Thyroid gland (tissue), 4 donors: ENCODE measurements around the gene FAR1. TPM values are rescaled to one million over a fixed set of nuclear protein-coding genes. Genes with fewer than 3 reads are reported as not detected.
A peak's percentile ranks its signal among the peaks of the same experiment; 100 is the strongest.

Experiments
- DNase-seq, 2 donors: peaks; one replicate each; pipeline ENCODE4 v3.0.0-alpha.2; 2019
- H3K27ac ChIP-seq, 3 donors: fragments of 200-600 bp; sonication (generic); 1 replicate in 2 of 3; 2 replicates in 1 of 3; pipeline ENCODE4 v1.5.1; 2016 to 2019; ENCODE audit warnings: mild to moderate bottlenecking in 1 of 3, moderate library complexity in 1 of 3
- H3K27me3 ChIP-seq: fragments of 200-600 bp; sonication (generic); one replicate; pipeline ENCODE4 v1.5.1; 2019
- H3K36me3 ChIP-seq, 2 donors: fragments of 200-600 bp; sonication (generic); one replicate each; pipeline ENCODE4 v1.5.1; 2016 to 2019
- H3K4me1 ChIP-seq, 2 donors: fragments of 200-600 bp; sonication (generic); one replicate each; pipeline ENCODE4 v1.5.1; 2017 to 2019
- H3K4me3 ChIP-seq, 3 donors: fragments of 200-600 bp; sonication (generic); replicated peaks in 1 of 3; 1 replicate in 2 of 3; 2 replicates in 1 of 3; pipeline ENCODE4 v1.5.1; 2016; ENCODE audit warnings: mild to moderate bottlenecking in 1 of 3
- H3K9me3 ChIP-seq: fragments of 200-600 bp; sonication (generic); one replicate; pipeline ENCODE4 v1.5.1; 2017
- POLR2A ChIP-seq, 2 donors: fragments of 450-650 bp; IDR thresholded peaks; one replicate each; pipeline ENCODE4 v1.6.1; 2017; ENCODE audit warnings: antibody characterized with exemption in 2 of 2, mild to moderate bottlenecking in 2 of 2, moderate library complexity in 1 of 2
- WGBS, 2 donors: methylation state at CpG; one replicate each; pipeline ENCODE4 v1.1.5; 2017; 5-methylcytosine and 5-hydroxymethylcytosine counted together
- intact Hi-C: fragments of 100-400 bp; cut with DNase I; formaldehyde crosslinking; loops from one replicate; pipeline ENCODE4 v1.15.1; 2023
- total RNA-seq, 4 donors: library from RNA; depleted of rRNA; stranded (reverse); fragments of >200 nt; gene quantifications; one replicate each; pipeline ENCODE4 v1.2.3, GENCODE V29; 2016
- TF ChIP-seq, protein P1 (sequence below), 6 experiments: fragments of 200-600 bp in 3 of 6; fragments of 450-650 bp in 3 of 6; sonication (generic) in 3 of 6; IDR thresholded peaks; one replicate each; pipeline ENCODE4 v1.5.1; 2016 to 2019; ENCODE audit warnings: antibody characterized with exemption in 6 of 6, mild to moderate bottlenecking in 2 of 6, inconsistent platforms in 1 of 6, moderate library complexity in 1 of 6

The FAR1 gene
- total RNA-seq, 4 donors from 2014 or later: 43.8 to 76.0 (median 48.9) TPM

DNA sequence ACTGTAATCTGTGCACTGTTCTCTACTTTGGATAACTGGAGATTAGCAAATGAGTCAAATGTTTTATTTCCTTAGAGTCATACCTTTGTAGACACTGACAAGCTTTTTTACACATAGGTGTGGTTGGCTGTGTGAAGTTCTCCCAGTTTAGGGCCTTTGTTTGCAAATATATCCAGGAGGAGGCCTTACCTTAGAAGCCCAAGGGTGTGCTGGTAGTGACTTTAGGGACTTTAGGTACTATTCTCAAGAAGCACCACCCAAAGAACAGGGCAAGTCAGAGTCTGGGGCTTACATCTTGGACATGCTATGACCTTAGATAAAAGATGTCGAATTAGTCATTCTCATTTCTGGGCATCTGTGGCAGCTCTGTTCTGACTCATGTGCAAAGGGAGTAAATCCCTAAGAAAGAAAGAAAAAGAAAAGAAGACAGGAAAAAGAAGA is 4.8 kb upstream of the FAR1 start:
- H3K4me3 ChIP-seq: no peak overlapping the region
- H3K27me3 ChIP-seq: no peaks in the 10 kb centered on the region
- H3K4me1 ChIP-seq: peaks cover 0 to 6% of the 10 kb centered on the region in 2 donors
- H3K27ac ChIP-seq: no peak overlapping the region
- 83 to 89% methylated on average over 1 of the region's 1 CpG for WGBS, 2 donors
- intact Hi-C loops: no loop called here
- no peak for DNase-seq
- no peaks in the 10 kb centered on the region for H3K9me3 ChIP-seq
- TF ChIP-seq POLR2A (IDR thresholded peaks at IDR 0.05): no peak
- TF ChIP-seq, protein P1, sequence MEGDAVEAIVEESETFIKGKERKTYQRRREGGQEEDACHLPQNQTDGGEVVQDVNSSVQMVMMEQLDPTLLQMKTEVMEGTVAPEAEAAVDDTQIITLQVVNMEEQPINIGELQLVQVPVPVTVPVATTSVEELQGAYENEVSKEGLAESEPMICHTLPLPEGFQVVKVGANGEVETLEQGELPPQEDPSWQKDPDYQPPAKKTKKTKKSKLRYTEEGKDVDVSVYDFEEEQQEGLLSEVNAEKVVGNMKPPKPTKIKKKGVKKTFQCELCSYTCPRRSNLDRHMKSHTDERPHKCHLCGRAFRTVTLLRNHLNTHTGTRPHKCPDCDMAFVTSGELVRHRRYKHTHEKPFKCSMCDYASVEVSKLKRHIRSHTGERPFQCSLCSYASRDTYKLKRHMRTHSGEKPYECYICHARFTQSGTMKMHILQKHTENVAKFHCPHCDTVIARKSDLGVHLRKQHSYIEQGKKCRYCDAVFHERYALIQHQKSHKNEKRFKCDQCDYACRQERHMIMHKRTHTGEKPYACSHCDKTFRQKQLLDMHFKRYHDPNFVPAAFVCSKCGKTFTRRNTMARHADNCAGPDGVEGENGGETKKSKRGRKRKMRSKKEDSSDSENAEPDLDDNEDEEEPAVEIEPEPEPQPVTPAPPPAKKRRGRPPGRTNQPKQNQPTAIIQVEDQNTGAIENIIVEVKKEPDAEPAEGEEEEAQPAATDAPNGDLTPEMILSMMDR (IDR thresholded peaks at IDR 0.05): no peak
- H3K36me3 ChIP-seq: no peaks in the 10 kb centered on the region

DNA sequence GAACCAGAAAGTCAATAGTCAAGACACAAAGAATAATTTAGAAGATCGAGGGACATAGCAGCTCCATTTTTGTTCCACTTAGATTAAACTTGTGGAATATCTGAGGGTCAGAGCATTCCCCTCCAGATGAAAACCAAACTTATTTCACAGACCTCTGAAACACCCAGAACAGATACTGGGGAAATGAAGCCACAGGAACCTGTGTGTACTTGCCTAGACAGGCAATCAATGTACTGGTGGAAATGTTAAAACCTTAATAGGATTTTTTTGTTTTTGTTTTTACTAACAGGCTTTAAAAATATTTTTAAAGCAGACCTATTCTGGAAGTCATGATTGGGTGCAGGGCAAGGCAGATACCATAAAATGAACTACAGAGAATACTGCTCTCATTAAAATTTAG is 4.1 kb upstream of the FAR1 start:
- WGBS, 2 donors: 81 to 88% methylated on average over 1 of the region's 1 CpG
- Histone ChIP-seq H3K4me1 (peaks cover 0 to 6% of the 10 kb centered on the region in 2 donors), H3K27ac (no peak overlapping the region), H3K27me3 (no peaks in the 10 kb centered on the region), H3K36me3 (no peaks in the 10 kb centered on the region), H3K9me3 (no peaks in the 10 kb centered on the region), H3K4me3 (no peak overlapping the region)
- intact Hi-C loops: no loop called here
- no peak for DNase-seq
- TF ChIP-seq, protein P1 (IDR thresholded peaks at IDR 0.05): no peak
- no peak for TF ChIP-seq POLR2A (IDR thresholded peaks at IDR 0.05)

DNA sequence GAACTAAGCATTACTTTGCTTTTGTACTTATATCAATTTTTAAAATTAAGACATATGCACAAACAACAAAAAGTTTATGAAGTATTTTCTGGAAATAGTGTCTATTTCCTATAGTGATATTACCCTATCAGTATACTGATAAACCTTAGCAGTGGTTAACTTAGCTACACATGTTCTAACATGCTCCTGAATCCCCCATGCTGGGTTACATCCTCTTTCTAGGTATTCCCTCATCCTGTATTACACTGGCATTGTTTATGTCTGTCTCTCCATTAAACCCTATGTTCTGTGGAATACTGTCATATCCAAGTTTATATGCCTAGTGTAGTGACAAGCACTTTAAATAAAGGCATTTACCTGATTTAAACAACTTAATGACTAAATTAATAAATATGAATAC is 1.8 kb upstream of the FAR1 start:
- Histone ChIP-seq H3K27me3 (no peaks in the 10 kb centered on the region), H3K27ac (no peak overlapping the region), H3K4me1 (peaks cover 0 to 6% of the 10 kb centered on the region in 2 donors), H3K36me3 (no peaks in the 10 kb centered on the region), H3K4me3 (no peak overlapping the region), H3K9me3 (no peaks in the 10 kb centered on the region)
- no peak for TF ChIP-seq POLR2A (IDR thresholded peaks at IDR 0.05)
- TF ChIP-seq, protein P1 (IDR thresholded peaks at IDR 0.05): no peak
- DNase-seq: no peak
- intact Hi-C loops: no loop called here

DNA sequence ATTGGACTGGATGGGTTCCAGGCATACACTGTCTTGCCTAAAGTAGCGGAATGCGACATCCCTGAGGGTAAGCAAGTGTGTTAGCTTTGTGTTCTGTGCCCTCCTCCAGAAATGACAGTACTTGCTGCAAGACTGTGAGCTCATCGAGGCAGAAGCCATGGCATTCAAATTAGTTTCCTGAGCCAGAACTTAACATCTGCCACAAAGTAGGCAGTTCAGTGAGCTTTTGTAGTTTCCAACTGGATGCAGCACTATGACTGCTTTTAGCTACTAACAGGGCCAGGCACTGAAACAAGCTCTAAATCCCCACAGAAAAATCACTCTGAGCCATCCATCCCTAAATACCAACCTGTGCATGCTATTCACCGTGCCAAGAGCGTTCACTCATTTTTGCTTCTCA is 1.2 kb upstream of the FAR1 start:
- Histone ChIP-seq H3K27me3 (no peaks in the 10 kb centered on the region), H3K27ac (no peak overlapping the region), H3K36me3 (no peaks in the 10 kb centered on the region), H3K4me1 (peaks cover 0 to 6% of the 10 kb centered on the region in 2 donors), H3K9me3 (no peaks in the 10 kb centered on the region), H3K4me3 (peak overlapping the region in 1 of 3 donors; percentile 81)
- intact Hi-C loops: no loop called here
- no peak for DNase-seq
- TF ChIP-seq POLR2A (IDR thresholded peaks at IDR 0.05): no peak
- TF ChIP-seq, protein P1 (IDR thresholded peaks at IDR 0.05): no peak
- WGBS, 2 donors: 67 to 69% methylated on average over 5 of the region's 5 CpGs

DNA sequence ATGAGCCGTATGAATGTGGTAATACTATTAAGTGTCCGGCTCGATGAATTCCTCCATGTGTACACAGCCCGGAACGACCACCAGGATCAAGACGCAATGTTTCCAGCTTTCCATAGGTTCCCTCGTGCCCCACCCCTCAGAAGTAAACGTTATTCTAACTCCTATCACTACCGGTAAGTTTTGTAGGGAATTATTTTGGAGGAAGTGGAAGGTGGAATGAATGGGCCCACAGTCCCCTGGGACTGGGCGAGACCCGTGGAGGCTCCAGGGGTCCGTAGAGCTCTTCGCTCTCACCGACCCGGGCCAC is 720 bp upstream of the FAR1 start:
- WGBS, 2 donors: 8 to 10% methylated on average over 9 to 14 of the region's 15 CpGs

More for the DNA sequence above, 720 bp upstream of the FAR1 start:
- H3K27ac ChIP-seq: peak overlapping the region in 2 of 3 donors; percentile 31 to 55
- H3K4me1 ChIP-seq: peaks cover 0 to 6% of the 10 kb centered on the region in 2 donors
- no peak for TF ChIP-seq POLR2A (IDR thresholded peaks at IDR 0.05)
- TF ChIP-seq, protein P1 (IDR thresholded peaks at IDR 0.05): no peak
- intact Hi-C loops: no loop called here
- no peaks in the 10 kb centered on the region for H3K27me3 ChIP-seq
- H3K36me3 ChIP-seq: no peaks in the 10 kb centered on the region
- H3K9me3 ChIP-seq: no peaks in the 10 kb centered on the region
- no peak for DNase-seq
- H3K4me3 ChIP-seq: peak overlapping the region; percentile 47 to 81 (median 48)
